H9 (cell line): ENCODE measurements around the gene ARL8A. TPM values are rescaled to one million over a fixed set of nuclear protein-coding genes. Genes with fewer than 3 reads are reported as not detected.

Experiments used
- DNase-seq: peaks from one replicate; pipeline ENCODE4 v3.0.0-alpha.2; 2017
- H2AFZ ChIP-seq: one replicate; pipeline ENCODE4 v1.6.1; 2013; ENCODE audit warnings: mild to moderate bottlenecking, low read length, control low read depth, moderate library complexity
- H2AK5ac ChIP-seq: 2 replicates; pipeline ENCODE4 v1.6.1; 2013; ENCODE audit warnings: low read length, control low read depth, mixed read lengths; ENCODE audit not compliant: insufficient read length
- H2BK120ac ChIP-seq: one replicate; pipeline ENCODE4 v1.6.1; 2013; ENCODE audit warnings: low read depth, mild to moderate bottlenecking, low read length, control low read depth, inconsistent platforms; ENCODE audit not compliant: poor library complexity, severe bottlenecking
- H2BK12ac ChIP-seq: 2 replicates; pipeline ENCODE4 v1.6.1; 2013; ENCODE audit warnings: low read length, control low read depth, mixed read lengths, low read depth; ENCODE audit not compliant: insufficient read length
- H2BK15ac ChIP-seq: 2 replicates; pipeline ENCODE4 v1.6.1; 2013; ENCODE audit warnings: low read depth, low read length, control low read depth
- H2BK20ac ChIP-seq: one replicate; pipeline ENCODE4 v1.6.1; 2013; ENCODE audit warnings: low read depth, mild to moderate bottlenecking, low read length, control low read depth, inconsistent platforms; ENCODE audit not compliant: poor library complexity, severe bottlenecking
- H2BK5ac ChIP-seq: 2 replicates; pipeline ENCODE4 v1.6.1; 2013; ENCODE audit warnings: low read length, control low read depth, mixed read lengths; ENCODE audit not compliant: insufficient read length
- H3K14ac ChIP-seq: 2 replicates; pipeline ENCODE4 v1.6.1; 2013; ENCODE audit warnings: low read length, control low read depth; ENCODE audit not compliant: insufficient read depth
- H3K18ac ChIP-seq: 2 replicates; pipeline ENCODE4 v1.6.1; 2013; ENCODE audit warnings: low read depth, mild to moderate bottlenecking, mixed read lengths, low read length, control low read depth; ENCODE audit not compliant: insufficient read length
- H3K23ac ChIP-seq: 2 replicates; pipeline ENCODE4 v1.6.1; 2013; ENCODE audit warnings: low read length, control low read depth, mixed read lengths, low read depth; ENCODE audit not compliant: insufficient read length
- H3K23me2 ChIP-seq: 2 replicates; pipeline ENCODE4 v1.6.1; 2013; ENCODE audit warnings: low read depth, mild to moderate bottlenecking, mixed read lengths, low read length, control low read depth; ENCODE audit not compliant: insufficient read length, poor library complexity, severe bottlenecking
- H3K27ac ChIP-seq: 2 replicates; pipeline ENCODE4 v1.5.1; 2013; ENCODE audit warnings: low read length, control low read depth, mixed read lengths, low read depth; ENCODE audit not compliant: insufficient read length
- H3K27me3 ChIP-seq: 2 replicates; pipeline ENCODE4 v1.6.1; 2013; ENCODE audit warnings: low read length, control low read depth, inconsistent platforms; ENCODE audit not compliant: insufficient read depth
- H3K4ac ChIP-seq: 2 replicates; pipeline ENCODE4 v1.6.1; 2013; ENCODE audit warnings: low read depth, mild to moderate bottlenecking, control low read depth, inconsistent platforms, low read length, moderate library complexity
- H3K4me1 ChIP-seq: 2 replicates; pipeline ENCODE4 v1.6.1; 2013; ENCODE audit warnings: low read length, control low read depth, inconsistent platforms; ENCODE audit not compliant: insufficient read depth
- H3K4me2 ChIP-seq: 2 replicates; pipeline ENCODE4 v1.6.1; 2013; ENCODE audit warnings: low read length, control low read depth, mixed read lengths; ENCODE audit not compliant: insufficient read length, insufficient read depth
- H3K56ac ChIP-seq: 2 replicates; pipeline ENCODE4 v1.6.1; 2013; ENCODE audit warnings: low read depth, mild to moderate bottlenecking, mixed read lengths, low read length, control low read depth; ENCODE audit not compliant: insufficient read length
- H3K79me1 ChIP-seq: 2 replicates; pipeline ENCODE4 v1.6.1; 2013; ENCODE audit warnings: low read depth, mild to moderate bottlenecking, moderate library complexity, low read length, control low read depth, inconsistent platforms; ENCODE audit not compliant: insufficient read depth, poor library complexity, severe bottlenecking
- H3K79me2 ChIP-seq: 2 replicates; pipeline ENCODE4 v1.6.1; 2013; ENCODE audit warnings: low read length, control low read depth, inconsistent platforms; ENCODE audit not compliant: insufficient read depth
- H3K9ac ChIP-seq: 2 replicates; pipeline ENCODE4 v1.6.1; 2013; ENCODE audit warnings: low read length, control low read depth, mixed read lengths; ENCODE audit not compliant: insufficient read length; ENCODE audit errors: extremely low read depth
- H3K9me3 ChIP-seq: one replicate; pipeline ENCODE4 v1.6.1; 2013; ENCODE audit warnings: low read depth, low read length, inconsistent platforms; ENCODE audit not compliant: control insufficient read depth
- H3T11ph ChIP-seq: one replicate; pipeline ENCODE4 v1.6.1; 2013; ENCODE audit warnings: mild to moderate bottlenecking, low read length, control low read depth, inconsistent platforms
- H4K20me1 ChIP-seq: one replicate; pipeline ENCODE4 v1.6.1; 2013; ENCODE audit not compliant: control insufficient read depth, insufficient read length, insufficient read depth
- H4K5ac ChIP-seq: 2 replicates; pipeline ENCODE4 v1.6.1; 2013; ENCODE audit warnings: low read depth, mild to moderate bottlenecking, mixed read lengths, low read length, control low read depth; ENCODE audit not compliant: insufficient read length
- H4K8ac ChIP-seq: replicated peaks from 2 replicates; pipeline ENCODE4 v1.6.1; 2013; ENCODE audit warnings: low read length, control low read depth, mixed read lengths, low read depth; ENCODE audit not compliant: insufficient read length
- H4K91ac ChIP-seq: 2 replicates; pipeline ENCODE4 v1.6.1; 2013; ENCODE audit warnings: low read depth, mild to moderate bottlenecking, moderate library complexity, mixed read lengths, low read length, control low read depth; ENCODE audit not compliant: insufficient read length
- H3K27ac Mint-ChIP-seq, 3 experiments: 2 replicates in 2 of 3; 3 replicates in 1 of 3; pipeline ENCODE4 v1.8.0; 2020 to 2021; ENCODE audit warnings: mixed read lengths in 3 of 3, mild to moderate bottlenecking in 1 of 3, moderate library complexity in 1 of 3
- H3K27me3 Mint-ChIP-seq: 2 replicates; pipeline ENCODE4 v1.8.0; 2021; ENCODE audit warnings: low read depth, mild to moderate bottlenecking, moderate library complexity, mixed read lengths
- H3K36me3 Mint-ChIP-seq, 3 experiments: 2 replicates in 2 of 3; 3 replicates in 1 of 3; pipeline ENCODE4 v1.8.0; 2020 to 2021; ENCODE audit warnings: low read depth in 3 of 3, mixed read lengths in 3 of 3; ENCODE audit not compliant: insufficient read depth in 1 of 3
- H3K4me1 Mint-ChIP-seq, 2 experiments: 2 replicates each; pipeline ENCODE4 v1.8.0; 2020; ENCODE audit warnings: mixed read lengths in 2 of 2
- H3K4me3 Mint-ChIP-seq, 2 experiments: 2 replicates in 1 of 2; 3 replicates in 1 of 2; pipeline ENCODE4 v1.8.0; 2020 to 2021; ENCODE audit warnings: mild to moderate bottlenecking in 2 of 2, mixed read lengths in 2 of 2, moderate library complexity in 1 of 2
- H3K9me3 Mint-ChIP-seq, 2 experiments: 2 replicates in 1 of 2; 3 replicates in 1 of 2; pipeline ENCODE4 v1.8.0; 2020; ENCODE audit warnings: mild to moderate bottlenecking in 2 of 2, mixed read lengths in 2 of 2, moderate library complexity in 1 of 2
- CTCF ChIP-seq: fragments of 200-600 bp; sonication (generic); conservative IDR thresholded peaks from 3 replicates; pipeline ENCODE4 v1.8.0; 2021; ENCODE audit warnings: antibody characterized with exemption, mild to moderate bottlenecking
- WGBS: extraction: QIAGEN DNeasy Blood & Tissue Kit; methylation state at CpG from one replicate; pipeline ENCODE4 v1.1.7; 2013; ENCODE audit warnings: missing lambda C conversion rate, low lambda C conversion rate, mixed read lengths; ENCODE audit not compliant: insufficient read length; ENCODE audit errors: extremely low coverage; 5-methylcytosine and 5-hydroxymethylcytosine counted together
- total RNA-seq: library from RNA; stranded (reverse); gene quantifications from 2 replicates; pipeline ENCODE4 v1.2.1, GENCODE V29; 2021

The ARL8A gene
- total RNA-seq, 1 experiment from 2014 or later: 67.2 TPM

GRCh38 chr1:202135221-202135721 lies 9.3 kb downstream of the ARL8A start:
- H2AFZ ChIP-seq: no peak overlapping the region
- H3K36me3 Mint-ChIP-seq: peaks cover 13 to 40% (median 34%) of the 10 kb centered on the region in 3 experiments; a peak in 6 of 7 replicates
- H3K27me3 Mint-ChIP-seq: no peaks in the 10 kb centered on the region
- DNase-seq: peak; percentile 76
- H3K18ac ChIP-seq: no peak overlapping the region
- H3K9ac ChIP-seq: no peak overlapping the region
- WGBS: no CpG with 5 or more reads among the region's 15 CpGs
- H3K27me3 ChIP-seq: no peaks in the 10 kb centered on the region
- no peak overlapping the region for H3K4ac ChIP-seq
- peaks cover 17 to 21% of the 10 kb centered on the region in 2 experiments for H3K4me1 Mint-ChIP-seq
- H3K79me2 ChIP-seq: no peaks in the 10 kb centered on the region; the same call in 1 of the 2 replicates
- H3K4me3 Mint-ChIP-seq: no peak overlapping the region
- H3K23ac ChIP-seq: no peak overlapping the region
- no peaks in the 10 kb centered on the region for H4K20me1 ChIP-seq
- no peak overlapping the region for H3K56ac ChIP-seq
- no peak overlapping the region for H4K5ac ChIP-seq
- no peaks in the 10 kb centered on the region for H3K23me2 ChIP-seq
- H2BK5ac ChIP-seq: no peak overlapping the region
- no peak overlapping the region for H3K27ac ChIP-seq
- H4K91ac ChIP-seq: no peak overlapping the region
- peak; percentile 91 for TF ChIP-seq CTCF
- H4K8ac ChIP-seq: no peak overlapping the region
- H3T11ph ChIP-seq: no peak overlapping the region
- H3K14ac ChIP-seq: no peak overlapping the region
- H2BK120ac ChIP-seq: no peak overlapping the region
- H3K27ac Mint-ChIP-seq: peak overlapping the region in 2 of 3 experiments; percentile 68 to 83; a peak in 2 of 7 replicates
- no peak overlapping the region for H2BK15ac ChIP-seq
- no peaks in the 10 kb centered on the region for H3K4me1 ChIP-seq
- H3K4me2 ChIP-seq: no peak overlapping the region
- no peak overlapping the region for H2BK12ac ChIP-seq
- H2BK20ac ChIP-seq: no peak overlapping the region
- H3K9me3 Mint-ChIP-seq: no peaks in the 10 kb centered on the region
- no peaks in the 10 kb centered on the region for H3K9me3 ChIP-seq
- no peak overlapping the region for H2AK5ac ChIP-seq
- no peaks in the 10 kb centered on the region for H3K79me1 ChIP-seq
